HepG2 (cell line): ENCODE measurements around the gene BCORL1. TPM values are rescaled to one million over a fixed set of nuclear protein-coding genes. Genes with fewer than 3 reads are reported as not detected.
A peak's percentile ranks its signal among the peaks of the same experiment; 100 is the strongest.

Experiments
- ATAC-seq: fragments of 200-7000 bp; cut with Tn5 transposase; 3 replicates; pipeline ENCODE4 v1.9.1; 2020; ENCODE audit warnings: mild to moderate bottlenecking, moderate library complexity
- BruUV-seq: library from RNA; stranded (reverse); fragments of 400-500 nt; replicated peaks from 2 replicates; lab custom pipeline; 2021; lab: Mats Ljungman, UMichigan
- CTCF ChIA-PET: fragments of 300-600 bp; formaldehyde crosslinking; extraction: SDS; loops from one replicate; lab custom pipeline; 2021; ENCODE audit warnings: low total read pairs, inconsistent platforms, low intra/inter-chr PET ratio; lab: Yijun Ruan, JAX
- POLR2A ChIA-PET: fragments of 350-600 bp; sonication (Branson Sonifier 250); formaldehyde crosslinking; loops from one replicate; lab custom pipeline; 2020; ENCODE audit warnings: antibody characterized with exemption, inconsistent platforms; lab: Yijun Ruan, JAX
- DNase-seq: peaks from one replicate; pipeline ENCODE4 v3.0.0-alpha.2; 2015; ENCODE audit warnings: low spot score
- FAIRE-seq: peaks from 3 replicates; lab custom pipeline; 2011; peaks lifted over from hg19 to GRCh38; lab: Jason Lieb, UNC
- H2AFZ ChIP-seq: one replicate; pipeline ENCODE4 v1.6.1; 2011; ENCODE audit warnings: low read length, inconsistent platforms
- H3K27ac ChIP-seq: fragments of 300-600 bp; 3 replicates; pipeline ENCODE4 v1.8.0; 2011; ENCODE audit warnings: mixed run types, mild to moderate bottlenecking, mixed read lengths, low read length, inconsistent platforms; ENCODE audit not compliant: insufficient read depth; ENCODE audit errors: extremely low read length
- H3K27me3 ChIP-seq, 2 experiments: fragments of 200-600 bp in 1 of 2; 2 replicates in 1 of 2; 3 replicates in 1 of 2; pipeline versions ENCODE4 v1.6.0 to v1.8.0; 2011; ENCODE audit warnings: low read length in 2 of 2, mild to moderate bottlenecking in 2 of 2, moderate library complexity in 2 of 2, inconsistent platforms in 1 of 2; ENCODE audit not compliant: insufficient read depth in 2 of 2, control insufficient read depth in 1 of 2
- H3K36me3 ChIP-seq, 2 experiments: fragments of 200-600 bp in 1 of 2; replicated peaks in 1 of 2; 2 replicates in 1 of 2; 3 replicates in 1 of 2; pipeline versions ENCODE4 v1.5.1 to v1.8.0; 2011; ENCODE audit warnings: low read length in 2 of 2, inconsistent platforms in 1 of 2; ENCODE audit not compliant: insufficient read depth in 2 of 2, control insufficient read depth in 1 of 2
- H3K4me1 ChIP-seq: 2 replicates; pipeline ENCODE4 v1.5.1; 2012; ENCODE audit warnings: low read length, inconsistent platforms; ENCODE audit not compliant: insufficient read depth
- H3K4me2 ChIP-seq: 2 replicates; pipeline ENCODE4 v1.6.0; 2011; ENCODE audit warnings: low read depth, low read length, inconsistent platforms
- H3K4me3 ChIP-seq, 3 experiments: fragments of 200-600 bp in 1 of 3; sonication (generic), shearing (Covaris generic) in 1 of 3; replicated peaks in 1 of 3; 2 replicates each; pipeline ENCODE4 v1.5.1; 2011 to 2016; ENCODE audit warnings: low read length in 3 of 3, inconsistent platforms in 2 of 3, low read depth in 2 of 3, mild to moderate bottlenecking in 2 of 3, control low read depth in 1 of 3, mixed read lengths in 1 of 3; ENCODE audit not compliant: insufficient read depth in 1 of 3
- H3K79me2 ChIP-seq: one replicate; pipeline ENCODE4 v1.6.1; 2011; ENCODE audit warnings: low read length, inconsistent platforms; ENCODE audit not compliant: insufficient read depth
- H3K9ac ChIP-seq: 2 replicates; pipeline ENCODE4 v1.6.0; 2011; ENCODE audit warnings: mild to moderate bottlenecking, low read depth, low read length, inconsistent platforms; ENCODE audit not compliant: insufficient read depth
- H3K9me3 ChIP-seq: 2 replicates; pipeline ENCODE4 v1.5.1; 2012; ENCODE audit warnings: mild to moderate bottlenecking, low read length
- H4K20me1 ChIP-seq: 2 replicates; pipeline ENCODE4 v1.6.0; 2011; ENCODE audit warnings: inconsistent platforms, mild to moderate bottlenecking, low read length, moderate library complexity; ENCODE audit not compliant: insufficient read depth
- CHD2 ChIP-seq: IDR thresholded peaks from 2 replicates; pipeline ENCODE4 v1.6.1; 2011; ENCODE audit warnings: low read depth, low read length, improper control_type of control experiment
- HMGXB4 ChIP-seq, 2 experiments: sonication (generic) in 1 of 2; formaldehyde crosslinking in 1 of 2; IDR thresholded peaks; 2 replicates each; pipeline versions ENCODE4 v1.4.0 to v1.6.1; 2018 to 2020; ENCODE audit warnings: missing genetic modification reagents in 2 of 2, borderline replicate concordance in 1 of 2, low read depth in 1 of 2, mild to moderate bottlenecking in 1 of 2, missing biosample characterization in 1 of 2
- JARID2 ChIP-seq: sonication (generic); formaldehyde crosslinking; IDR thresholded peaks from 2 replicates; pipeline ENCODE4 v1.8.1; 2023; ENCODE audit warnings: missing genetic modification reagents, inconsistent platforms; ENCODE audit not compliant: insufficient replicate concordance
- MED8 ChIP-seq: sonication (generic); formaldehyde crosslinking; IDR thresholded peaks from 2 replicates; pipeline ENCODE4 v1.8.1; 2023; ENCODE audit warnings: mild to moderate bottlenecking, missing genetic modification reagents; ENCODE audit not compliant: insufficient replicate concordance
- MEIS2 ChIP-seq: sonication (generic); formaldehyde crosslinking; IDR thresholded peaks from 2 replicates; pipeline ENCODE4 v1.9.0; 2021; ENCODE audit warnings: mild to moderate bottlenecking, missing genetic modification reagents
- PHF20 ChIP-seq: sonication (generic); formaldehyde crosslinking; IDR thresholded peaks from 2 replicates; pipeline ENCODE4 v1.5.0; 2020; ENCODE audit warnings: mild to moderate bottlenecking, missing genetic modification reagents
- TBL1XR1 ChIP-seq: fragments of 150-350 bp; IDR thresholded peaks from 2 replicates; pipeline ENCODE4 v1.6.1; 2014; ENCODE audit warnings: borderline replicate concordance, low read length; ENCODE audit not compliant: partially characterized antibody
- ZEB1 ChIP-seq: IDR thresholded peaks from 2 replicates; pipeline ENCODE4 v1.6.1; 2012; ENCODE audit warnings: mild to moderate bottlenecking, low read depth, inconsistent platforms; ENCODE audit not compliant: insufficient replicate concordance
- ZNF431 ChIP-seq: sonication (generic); formaldehyde crosslinking; IDR thresholded peaks from 2 replicates; pipeline ENCODE4 v1.9.0; 2022; ENCODE audit warnings: missing genetic modification reagents, low read depth, mild to moderate bottlenecking, borderline replicate concordance
- ZNF530 ChIP-seq: sonication (generic); formaldehyde crosslinking; IDR thresholded peaks from 2 replicates; pipeline ENCODE4 v1.5.0; 2020; ENCODE audit warnings: low read depth, mild to moderate bottlenecking, missing genetic modification reagents
- ZNF709 ChIP-seq: sonication (generic); formaldehyde crosslinking; IDR thresholded peaks from 2 replicates; pipeline ENCODE4 v1.5.0; 2020; ENCODE audit warnings: mild to moderate bottlenecking, missing genetic modification reagents
- WGBS: methylation state at CpG from one replicate; pipeline ENCODE4 v1.1.6; 2017; ENCODE audit warnings: low lambda C conversion rate; 5-methylcytosine and 5-hydroxymethylcytosine counted together
- in situ Hi-C: cut with HindIII; loops from 2 replicates; pipeline ENCODE4 v1.10.0; 2017; ENCODE audit warnings: low pct_unique_long_range_greater_than_20kb; ENCODE audit not compliant: extremely low pct_ligation_motif_present
- intact Hi-C: fragments of 100-400 bp; cut with micrococcal nuclease; formaldehyde crosslinking; loops from one replicate; pipeline ENCODE4 v1.10.0; 2022; ENCODE audit not compliant: unreplicated experiment
- polyA plus RNA-seq, 8 experiments: library from polyadenylated mRNA; depleted of rRNA in 3 of 8; stranded (reverse) in 7 of 8; unstranded in 1 of 8; fragments of >200 nt; fragmentation: Illumina TruSeq in 4 of 8; extraction: Trizol in 4 of 8; gene quantifications; 2 replicates each; pipeline versions ENCODE4 v1.2.1 to v1.2.3, GENCODE V29; 2011 to 2016; ENCODE audit warnings: low read depth in 4 of 8, missing spikeins in 1 of 8, mixed read lengths in 1 of 8; ENCODE audit not compliant: insufficient read depth in 1 of 8
- total RNA-seq, 5 experiments: library from RNA; depleted of rRNA; stranded (reverse); fragments of >200 nt; fragmentation: Illumina TruSeq; extraction: Trizol; gene quantifications; 2 replicates each; pipeline ENCODE4 v1.2.3, GENCODE V29; 2016; ENCODE audit warnings: low read depth in 1 of 5

Gene BCORL1
- total and polyA plus RNA-seq, 2 of the 13 experiments (the other 11 are each of a cell fraction or from before 2014, with no cell fraction given), result 0.67 to 1.4 TPM

DNA sequence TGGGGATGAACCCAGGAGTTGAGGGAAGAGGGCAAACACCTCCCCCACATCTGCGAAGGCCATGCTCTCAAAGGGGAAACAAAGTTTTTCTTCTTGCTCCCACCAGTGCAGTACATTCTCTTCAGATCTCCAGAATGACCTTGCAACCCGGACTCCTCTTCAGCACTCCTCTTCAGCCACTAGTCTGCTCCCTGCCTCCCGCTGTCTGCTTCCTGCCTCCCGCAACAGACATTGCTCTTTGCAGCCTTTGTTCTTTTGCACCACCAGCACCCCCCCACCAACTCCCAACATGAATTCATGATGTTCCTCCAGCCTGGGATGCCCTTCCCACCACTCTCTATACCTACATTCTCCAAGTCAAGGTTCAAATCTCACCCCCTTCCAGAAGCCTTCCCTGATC is 44.4 kb upstream of the BCORL1 start:
- H4K20me1 ChIP-seq, result no peaks in the 10 kb centered on the region
- TF ChIP-seq JARID2 (CRISPR knock-in tag) (no peak), ZNF431 (CRISPR knock-in tag) (no peak), CHD2 (no peak), ZNF709 (CRISPR knock-in tag) (no peak), PHF20 (no peak), MEIS2 (CRISPR knock-in tag) (no peak), ZEB1 (no peak)
- TF ChIP-seq, all 625 proteins: peak for 0
- ATAC-seq (peak; percentile 66), FAIRE-seq (peak; percentile 36), DNase-seq (no peak)
- Histone ChIP-seq H3K4me1 (0 out of 2 replicates have a peak, but pooled peaks cover under 1% of the 10 kb centered on the region), H3K9ac (no peak overlapping the region), H3K9me3 (no peaks in the 10 kb centered on the region), H3K27ac (no peak overlapping the region), H2AFZ (no peak overlapping the region), H3K79me2 (no peaks in the 10 kb centered on the region), H3K4me2 (no peak overlapping the region), H3K36me3 (no peaks in the 10 kb centered on the region), H3K27me3 (peaks cover 0 to 6% of the 10 kb centered on the region in 2 experiments; a peak in 2 of 5 replicates), H3K4me3 (no peak overlapping the region)
- POLR2A ChIA-PET, result no interaction called here
- intact Hi-C loops, result no loop called here
- no TSS peak for BruUV-seq
- WGBS, result 0% methylated on average over 3 of the region's 4 CpGs
- CTCF ChIA-PET, result no interaction called here
- in situ Hi-C loops, result no loop called here

GRCh38 chrX:129939986-129940385 is 42.4 kb upstream of the BCORL1 start:
- no peaks in the 10 kb centered on the region for H3K4me1 ChIP-seq
- H3K9me3 ChIP-seq, result no peaks in the 10 kb centered on the region
- H3K36me3 ChIP-seq, result no peaks in the 10 kb centered on the region
- no peak overlapping the region for H3K9ac ChIP-seq
- no peak for TF ChIP-seq HMGXB4 (CRISPR knock-in tag; IDR thresholded peaks at IDR 0.05; ENCODE audit: borderline replicate concordance in 1 of 2, low read depth in 1 of 2)
- TF ChIP-seq MED8 (CRISPR knock-in tag), result no peak
- no peak for TF ChIP-seq ZNF530 (CRISPR knock-in tag)
- no peak for TF ChIP-seq TBL1XR1
- H4K20me1 ChIP-seq, result no peaks in the 10 kb centered on the region
- H3K4me2 ChIP-seq, result no peak overlapping the region
- ATAC-seq (no peak), FAIRE-seq (no peak), DNase-seq (no peak)
- ChIA-PET POLR2A (no interaction called here), CTCF (no interaction called here)
- in situ Hi-C loops, result no loop called here
- no peaks in the 10 kb centered on the region; a peak in 1 of 5 replicates for H3K27me3 ChIP-seq
- WGBS, result 19% methylated on average over 6 of the region's 8 CpGs
- no peak overlapping the region for H2AFZ ChIP-seq
- intact Hi-C loops, result no loop called here
- no peak overlapping the region for H3K4me3 ChIP-seq
- no TSS peak for BruUV-seq
- H3K79me2 ChIP-seq, result no peaks in the 10 kb centered on the region
- no peak overlapping the region for H3K27ac ChIP-seq
